ENCODE data around the gene IL19.

DNA sequence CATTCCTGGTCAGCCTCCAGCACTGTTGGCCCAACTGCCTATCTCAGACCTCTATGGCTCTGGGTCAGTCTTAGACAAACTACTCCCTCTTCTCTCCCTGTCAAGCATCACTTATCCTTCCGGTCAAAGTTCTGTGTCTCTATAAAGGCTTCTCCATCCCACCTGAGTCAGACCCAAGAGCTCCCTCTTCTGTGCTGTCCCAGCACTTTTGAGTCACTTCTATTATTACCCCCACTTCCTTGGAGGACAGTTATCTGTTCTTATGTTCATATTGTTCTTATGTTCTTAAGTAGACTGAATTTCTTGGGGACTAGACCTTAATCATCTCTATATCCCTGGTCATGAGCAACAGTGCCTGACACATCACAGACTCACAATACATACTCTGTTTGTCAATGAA is 30.9 kb downstream of the IL19 start:
- TF ChIP-seq NFATC3 (CRISPR knock-in tag; IDR thresholded peaks at IDR 0.05) (no peak), TOPORS (CRISPR knock-in tag; IDR thresholded peaks at IDR 0.05) (no peak), ZNF24 (IDR thresholded peaks at IDR 0.05) (no peak), NR2F1 (CRISPR knock-in tag; IDR thresholded peaks at IDR 0.05) (no peak), TEAD2 (CRISPR knock-in tag; IDR thresholded peaks at IDR 0.05) (no peak), NFE2L1 (CRISPR knock-in tag; IDR thresholded peaks at IDR 0.05; ENCODE audit: borderline replicate concordance) (no peak), ZNF331 (CRISPR knock-in tag; IDR thresholded peaks at IDR 0.05) (no peak)
- TF ChIP-seq, protein P1, sequence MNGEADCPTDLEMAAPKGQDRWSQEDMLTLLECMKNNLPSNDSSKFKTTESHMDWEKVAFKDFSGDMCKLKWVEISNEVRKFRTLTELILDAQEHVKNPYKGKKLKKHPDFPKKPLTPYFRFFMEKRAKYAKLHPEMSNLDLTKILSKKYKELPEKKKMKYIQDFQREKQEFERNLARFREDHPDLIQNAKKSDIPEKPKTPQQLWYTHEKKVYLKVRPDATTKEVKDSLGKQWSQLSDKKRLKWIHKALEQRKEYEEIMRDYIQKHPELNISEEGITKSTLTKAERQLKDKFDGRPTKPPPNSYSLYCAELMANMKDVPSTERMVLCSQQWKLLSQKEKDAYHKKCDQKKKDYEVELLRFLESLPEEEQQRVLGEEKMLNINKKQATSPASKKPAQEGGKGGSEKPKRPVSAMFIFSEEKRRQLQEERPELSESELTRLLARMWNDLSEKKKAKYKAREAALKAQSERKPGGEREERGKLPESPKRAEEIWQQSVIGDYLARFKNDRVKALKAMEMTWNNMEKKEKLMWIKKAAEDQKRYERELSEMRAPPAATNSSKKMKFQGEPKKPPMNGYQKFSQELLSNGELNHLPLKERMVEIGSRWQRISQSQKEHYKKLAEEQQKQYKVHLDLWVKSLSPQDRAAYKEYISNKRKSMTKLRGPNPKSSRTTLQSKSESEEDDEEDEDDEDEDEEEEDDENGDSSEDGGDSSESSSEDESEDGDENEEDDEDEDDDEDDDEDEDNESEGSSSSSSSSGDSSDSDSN (CRISPR knock-in tag; IDR thresholded peaks at IDR 0.05): no peak
- TF ChIP-seq, protein P2, sequence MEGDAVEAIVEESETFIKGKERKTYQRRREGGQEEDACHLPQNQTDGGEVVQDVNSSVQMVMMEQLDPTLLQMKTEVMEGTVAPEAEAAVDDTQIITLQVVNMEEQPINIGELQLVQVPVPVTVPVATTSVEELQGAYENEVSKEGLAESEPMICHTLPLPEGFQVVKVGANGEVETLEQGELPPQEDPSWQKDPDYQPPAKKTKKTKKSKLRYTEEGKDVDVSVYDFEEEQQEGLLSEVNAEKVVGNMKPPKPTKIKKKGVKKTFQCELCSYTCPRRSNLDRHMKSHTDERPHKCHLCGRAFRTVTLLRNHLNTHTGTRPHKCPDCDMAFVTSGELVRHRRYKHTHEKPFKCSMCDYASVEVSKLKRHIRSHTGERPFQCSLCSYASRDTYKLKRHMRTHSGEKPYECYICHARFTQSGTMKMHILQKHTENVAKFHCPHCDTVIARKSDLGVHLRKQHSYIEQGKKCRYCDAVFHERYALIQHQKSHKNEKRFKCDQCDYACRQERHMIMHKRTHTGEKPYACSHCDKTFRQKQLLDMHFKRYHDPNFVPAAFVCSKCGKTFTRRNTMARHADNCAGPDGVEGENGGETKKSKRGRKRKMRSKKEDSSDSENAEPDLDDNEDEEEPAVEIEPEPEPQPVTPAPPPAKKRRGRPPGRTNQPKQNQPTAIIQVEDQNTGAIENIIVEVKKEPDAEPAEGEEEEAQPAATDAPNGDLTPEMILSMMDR (CRISPR knock-in tag; IDR thresholded peaks at IDR 0.05): no peak
